ENCODE data around the gene EHMT1.

Gene EHMT1

GRCh38 chr9:137829260-137829996, 210.6 kb downstream of the EHMT1 start:
- no peak for TF ChIP-seq NFIC (IDR thresholded peaks at IDR 0.05)
- no peak for TF ChIP-seq YY1 (IDR thresholded peaks at IDR 0.05; ENCODE audit: low read depth)
- no peak for TF ChIP-seq MAX (IDR thresholded peaks at IDR 0.05)
- no peak for TF ChIP-seq EP300 (IDR thresholded peaks at IDR 0.05; ENCODE audit: borderline replicate concordance)
- no peak for TF ChIP-seq ZBTB7A (IDR thresholded peaks at IDR 0.05; ENCODE audit: low read depth)
- TF ChIP-seq FOXM1 (IDR thresholded peaks at IDR 0.05; ENCODE audit: borderline replicate concordance, low read depth): no peak
- no peak for TF ChIP-seq CREB1 (IDR thresholded peaks at IDR 0.05; ENCODE audit: low read depth)
- TF ChIP-seq, protein P1, sequence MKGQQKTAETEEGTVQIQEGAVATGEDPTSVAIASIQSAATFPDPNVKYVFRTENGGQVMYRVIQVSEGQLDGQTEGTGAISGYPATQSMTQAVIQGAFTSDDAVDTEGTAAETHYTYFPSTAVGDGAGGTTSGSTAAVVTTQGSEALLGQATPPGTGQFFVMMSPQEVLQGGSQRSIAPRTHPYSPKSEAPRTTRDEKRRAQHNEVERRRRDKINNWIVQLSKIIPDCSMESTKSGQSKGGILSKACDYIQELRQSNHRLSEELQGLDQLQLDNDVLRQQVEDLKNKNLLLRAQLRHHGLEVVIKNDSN (IDR thresholded peaks at IDR 0.05): no peak
- no peak for TF ChIP-seq TEAD4 (IDR thresholded peaks at IDR 0.05)
- TF ChIP-seq, protein P2, sequence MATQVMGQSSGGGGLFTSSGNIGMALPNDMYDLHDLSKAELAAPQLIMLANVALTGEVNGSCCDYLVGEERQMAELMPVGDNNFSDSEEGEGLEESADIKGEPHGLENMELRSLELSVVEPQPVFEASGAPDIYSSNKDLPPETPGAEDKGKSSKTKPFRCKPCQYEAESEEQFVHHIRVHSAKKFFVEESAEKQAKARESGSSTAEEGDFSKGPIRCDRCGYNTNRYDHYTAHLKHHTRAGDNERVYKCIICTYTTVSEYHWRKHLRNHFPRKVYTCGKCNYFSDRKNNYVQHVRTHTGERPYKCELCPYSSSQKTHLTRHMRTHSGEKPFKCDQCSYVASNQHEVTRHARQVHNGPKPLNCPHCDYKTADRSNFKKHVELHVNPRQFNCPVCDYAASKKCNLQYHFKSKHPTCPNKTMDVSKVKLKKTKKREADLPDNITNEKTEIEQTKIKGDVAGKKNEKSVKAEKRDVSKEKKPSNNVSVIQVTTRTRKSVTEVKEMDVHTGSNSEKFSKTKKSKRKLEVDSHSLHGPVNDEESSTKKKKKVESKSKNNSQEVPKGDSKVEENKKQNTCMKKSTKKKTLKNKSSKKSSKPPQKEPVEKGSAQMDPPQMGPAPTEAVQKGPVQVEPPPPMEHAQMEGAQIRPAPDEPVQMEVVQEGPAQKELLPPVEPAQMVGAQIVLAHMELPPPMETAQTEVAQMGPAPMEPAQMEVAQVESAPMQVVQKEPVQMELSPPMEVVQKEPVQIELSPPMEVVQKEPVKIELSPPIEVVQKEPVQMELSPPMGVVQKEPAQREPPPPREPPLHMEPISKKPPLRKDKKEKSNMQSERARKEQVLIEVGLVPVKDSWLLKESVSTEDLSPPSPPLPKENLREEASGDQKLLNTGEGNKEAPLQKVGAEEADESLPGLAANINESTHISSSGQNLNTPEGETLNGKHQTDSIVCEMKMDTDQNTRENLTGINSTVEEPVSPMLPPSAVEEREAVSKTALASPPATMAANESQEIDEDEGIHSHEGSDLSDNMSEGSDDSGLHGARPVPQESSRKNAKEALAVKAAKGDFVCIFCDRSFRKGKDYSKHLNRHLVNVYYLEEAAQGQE (IDR thresholded peaks at IDR 0.05; ENCODE audit: low read depth): no peak
- no peak for TF ChIP-seq TCF12 (IDR thresholded peaks at IDR 0.05; ENCODE audit: low read depth)
- TF ChIP-seq CEBPB (IDR thresholded peaks at IDR 0.05): no peak
- no peak for TF ChIP-seq EGR1 (IDR thresholded peaks at IDR 0.05)
- TF ChIP-seq TAF1 (IDR thresholded peaks at IDR 0.05; ENCODE audit: low read depth): no peak
- no peak for TF ChIP-seq RAD21 (IDR thresholded peaks at IDR 0.05; ENCODE audit: low read depth)

DNA sequence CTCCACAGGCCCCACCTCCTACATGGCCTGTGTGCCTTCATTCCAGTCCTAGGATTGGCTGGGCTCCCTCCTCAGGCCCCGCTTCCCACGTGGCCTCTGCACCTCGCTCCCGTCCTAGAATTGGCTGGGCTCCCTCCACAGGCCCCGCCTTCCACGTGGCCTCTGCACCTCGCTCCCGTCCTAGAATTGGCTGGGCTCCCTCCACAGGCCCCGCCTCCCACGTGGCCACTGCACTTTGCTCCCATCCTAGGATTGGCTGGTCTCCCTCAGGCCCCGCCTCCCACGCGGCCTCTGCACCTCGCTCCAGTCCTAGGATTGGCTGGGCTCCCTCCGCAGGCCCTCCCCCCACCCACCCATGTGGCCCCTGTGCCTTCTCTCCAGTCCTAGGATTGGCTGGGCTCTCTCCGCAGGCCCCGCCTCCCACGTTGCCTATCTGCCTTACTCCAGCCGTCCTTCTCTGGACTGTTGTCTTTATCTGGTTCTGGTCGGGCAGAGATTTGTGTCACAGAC, 213.4 kb downstream of the EHMT1 start:
- no peak for TF ChIP-seq CREB1 (IDR thresholded peaks at IDR 0.05; ENCODE audit: low read depth)
- no peak for TF ChIP-seq EP300 (IDR thresholded peaks at IDR 0.05; ENCODE audit: borderline replicate concordance)
- TF ChIP-seq TAF1 (IDR thresholded peaks at IDR 0.05; ENCODE audit: low read depth): no peak

DNA sequence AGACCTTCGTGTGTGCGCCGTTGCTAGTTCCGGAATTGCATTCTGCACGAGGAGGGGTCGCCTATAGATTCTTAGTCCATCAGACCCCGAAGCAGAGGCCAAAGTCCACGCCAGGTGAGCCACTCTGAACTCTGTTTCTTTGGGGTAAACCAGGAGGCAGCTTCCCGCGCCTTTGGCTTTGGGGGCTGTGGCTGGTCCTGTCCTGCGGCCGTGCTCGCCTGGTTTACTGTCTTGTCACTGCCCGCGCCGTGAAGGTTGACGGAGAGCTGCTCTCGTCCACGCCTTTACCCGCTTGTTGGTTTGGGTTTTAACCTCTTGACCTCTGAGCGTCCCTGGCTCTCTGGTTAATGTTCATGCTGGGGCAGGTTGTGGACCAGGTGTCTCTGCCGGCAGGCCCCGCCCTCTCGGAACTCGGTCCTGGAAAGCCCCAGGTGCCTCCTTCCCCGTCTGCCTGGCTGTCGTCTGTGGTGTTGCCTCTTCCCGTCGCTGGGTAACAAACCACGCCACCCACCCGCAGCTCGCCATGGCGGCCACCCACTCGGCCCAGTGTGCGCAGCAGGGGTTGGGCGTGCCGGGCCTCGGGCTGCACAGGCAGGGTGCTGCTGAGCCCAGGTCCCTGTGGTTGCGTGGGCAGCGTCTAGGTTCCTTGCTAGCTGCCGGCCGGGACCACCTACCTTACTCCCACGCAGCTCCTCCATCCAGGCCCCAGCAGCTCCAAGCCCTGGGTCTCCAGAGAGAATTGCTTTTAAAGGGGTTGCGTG, 214.2 kb downstream of the EHMT1 start:
- no peak for TF ChIP-seq EGR1 (IDR thresholded peaks at IDR 0.05)
- TF ChIP-seq CEBPB (IDR thresholded peaks at IDR 0.05): no peak
- TF ChIP-seq TAF1 (IDR thresholded peaks at IDR 0.05; ENCODE audit: low read depth): no peak
- TF ChIP-seq, protein P1 (IDR thresholded peaks at IDR 0.05): no peak
- TF ChIP-seq ZBTB7A (IDR thresholded peaks at IDR 0.05; ENCODE audit: low read depth): no peak
- TF ChIP-seq RAD21 (IDR thresholded peaks at IDR 0.05; ENCODE audit: low read depth): no peak
- no peak for TF ChIP-seq MAX (IDR thresholded peaks at IDR 0.05)
- TF ChIP-seq EP300 (IDR thresholded peaks at IDR 0.05; ENCODE audit: borderline replicate concordance): no peak
- no peak for TF ChIP-seq TEAD4 (IDR thresholded peaks at IDR 0.05)
- TF ChIP-seq, protein P2 (IDR thresholded peaks at IDR 0.05; ENCODE audit: low read depth): no peak
- TF ChIP-seq TCF12 (IDR thresholded peaks at IDR 0.05; ENCODE audit: low read depth): no peak

GRCh38 chr9:137833721-137834613, 215.2 kb downstream of the EHMT1 start:
- no peak for TF ChIP-seq TAF1 (IDR thresholded peaks at IDR 0.05; ENCODE audit: low read depth)
- no peak for TF ChIP-seq CREB1 (IDR thresholded peaks at IDR 0.05; ENCODE audit: low read depth)
- no peak for TF ChIP-seq EP300 (IDR thresholded peaks at IDR 0.05; ENCODE audit: borderline replicate concordance)
- no peak for TF ChIP-seq NFIC (IDR thresholded peaks at IDR 0.05)
- TF ChIP-seq, protein P1 (IDR thresholded peaks at IDR 0.05): no peak
- no peak for TF ChIP-seq MAX (IDR thresholded peaks at IDR 0.05)
- no peak for TF ChIP-seq EGR1 (IDR thresholded peaks at IDR 0.05)
- TF ChIP-seq, protein P2 (IDR thresholded peaks at IDR 0.05; ENCODE audit: low read depth): no peak
- TF ChIP-seq CEBPB (IDR thresholded peaks at IDR 0.05): no peak
- TF ChIP-seq RAD21 (IDR thresholded peaks at IDR 0.05; ENCODE audit: low read depth): no peak
